ENCODE measurements around the gene UBE2N.

UBE2N gene

DNA sequence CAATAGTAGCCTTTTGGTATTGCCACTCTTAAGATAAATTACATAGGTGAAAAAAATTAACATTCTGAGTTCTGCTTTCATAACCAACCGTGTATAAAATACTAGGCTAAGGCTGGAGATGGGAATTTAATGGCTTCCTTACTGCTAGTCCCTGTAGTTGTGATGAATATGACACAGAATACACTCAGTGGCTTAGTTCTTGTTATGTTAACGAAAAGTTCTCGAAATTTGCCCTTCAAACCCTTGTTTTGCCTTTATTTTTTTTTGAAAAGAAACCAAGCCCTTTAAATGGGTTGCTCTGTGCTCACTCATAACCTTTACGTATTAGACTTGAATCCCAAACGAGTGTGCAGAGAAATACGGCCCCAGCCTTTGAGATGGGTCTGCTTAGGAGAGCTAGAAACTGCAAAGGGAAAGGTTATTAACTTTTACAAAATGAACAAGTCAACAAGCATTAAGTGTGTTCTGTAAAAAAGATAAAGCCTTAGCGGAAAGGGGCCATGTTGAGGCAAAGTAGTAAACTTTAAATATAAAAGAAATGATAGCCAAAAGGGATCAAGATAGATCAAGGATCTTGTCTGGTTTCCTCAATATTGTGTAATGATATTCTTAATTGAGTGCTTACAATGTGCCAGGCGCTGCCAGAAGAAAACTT lies 62.3 kb downstream of the UBE2N start:
- no peak for DNase-seq

DNA sequence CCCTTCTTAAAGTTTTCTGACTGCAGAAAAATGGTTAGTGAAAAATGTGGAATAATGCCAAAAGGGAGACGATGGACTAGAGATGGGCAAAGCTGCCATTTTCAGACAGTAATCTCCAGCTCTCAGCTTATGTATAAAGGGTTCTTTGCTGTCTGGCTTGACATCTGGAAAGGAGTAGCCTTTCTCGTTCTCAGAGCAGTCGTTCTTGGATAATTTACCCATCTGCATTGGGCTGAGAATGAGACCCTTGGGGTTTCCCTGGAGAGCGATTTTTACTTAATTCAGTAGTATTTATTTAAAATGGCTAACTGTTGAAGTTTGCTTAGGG lies 62.8 kb downstream of the UBE2N start:
- no peak for DNase-seq

DNA sequence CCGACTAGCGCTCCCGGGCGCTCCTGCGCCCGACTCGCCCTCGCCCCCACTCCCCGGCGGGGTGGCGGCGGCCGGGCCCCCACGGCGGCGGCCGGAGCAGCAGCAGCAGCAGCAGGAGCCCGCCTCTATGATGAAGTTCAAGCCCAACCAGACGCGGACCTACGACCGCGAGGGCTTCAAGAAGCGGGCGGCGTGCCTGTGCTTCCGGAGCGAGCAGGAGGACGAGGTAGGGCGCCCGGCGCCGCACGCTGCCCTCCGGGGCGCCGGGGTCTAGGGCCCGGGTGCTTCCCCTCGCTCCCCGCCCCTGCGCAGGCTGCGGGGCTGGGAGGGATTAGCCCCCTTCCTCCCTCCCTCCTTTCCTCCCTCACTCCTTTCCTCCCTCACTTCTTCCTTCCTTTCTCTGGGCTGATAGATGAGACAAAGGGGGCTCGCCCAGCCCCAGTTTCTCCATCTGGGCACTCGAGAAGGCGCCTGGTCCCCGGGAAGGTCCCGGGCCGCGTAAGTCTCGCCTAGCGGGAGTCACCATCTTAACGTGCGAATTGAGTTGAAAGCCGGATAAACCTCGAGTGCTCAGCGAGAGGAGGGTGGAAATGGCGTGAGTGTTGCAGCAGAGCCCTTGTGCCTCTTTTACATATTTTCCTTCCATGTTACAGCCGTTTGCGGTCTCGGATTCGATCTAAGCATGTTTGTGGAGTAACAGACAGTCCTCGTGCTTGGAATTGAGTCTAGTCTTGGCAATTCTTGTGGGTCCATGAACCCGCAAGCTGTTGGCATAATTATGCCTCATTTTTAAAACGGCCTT lies 63.4 kb downstream of the UBE2N start:
- DNase-seq: peak; percentile 62

DNA sequence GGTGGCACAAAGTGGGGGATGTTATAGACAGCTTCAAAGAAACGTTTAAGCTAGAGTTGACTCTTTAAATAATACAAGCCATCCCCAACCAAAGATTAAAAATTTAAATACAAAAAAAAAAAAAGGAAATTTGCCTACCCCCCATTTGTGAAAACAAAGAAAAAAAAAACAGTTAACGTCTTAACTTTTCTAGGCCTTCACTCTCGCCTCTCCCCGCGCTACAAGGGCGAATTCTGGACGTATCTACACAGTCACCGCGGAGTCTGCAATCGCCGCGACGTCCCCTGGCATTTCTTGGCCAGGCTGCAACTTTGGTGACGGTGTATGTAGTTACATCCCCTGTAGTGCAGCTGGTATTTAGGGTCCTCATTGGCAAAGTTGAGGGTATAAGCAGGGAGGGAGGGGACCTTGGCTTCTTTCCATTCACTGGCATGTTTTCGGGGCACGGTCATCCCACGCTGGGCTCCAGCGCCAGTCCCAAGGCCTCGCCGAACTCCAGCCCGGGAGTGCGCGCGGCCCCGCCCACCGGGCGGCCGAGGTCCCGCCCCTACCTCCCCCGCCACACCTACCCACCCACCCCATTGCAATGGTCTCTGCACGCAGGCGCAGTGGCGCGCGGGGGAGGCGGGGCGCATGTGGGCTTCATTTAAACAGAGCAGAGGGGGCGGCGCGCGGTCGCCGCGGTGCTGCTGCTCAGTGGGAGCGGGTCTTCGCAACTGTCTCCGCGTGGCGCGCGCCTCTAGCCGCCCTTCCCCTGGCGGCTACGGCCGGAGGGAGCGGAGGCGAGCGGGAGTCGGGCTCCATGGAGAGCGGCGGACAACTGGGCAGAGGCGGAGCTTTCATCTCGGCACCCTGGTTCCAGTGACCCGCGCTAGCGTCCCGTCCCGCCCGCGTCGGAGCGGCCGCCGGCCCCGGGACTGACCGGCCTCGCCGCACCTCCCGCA lies 64.2 kb downstream of the UBE2N start, which contains the start of gene NUDT4:
NUDT4 (plus strand) TSS at position 674 of the 944 bp plus-strand sequence. CDS start 398 bp downstream, outside the sequence.
- peak; percentile 96 for DNase-seq

DNA sequence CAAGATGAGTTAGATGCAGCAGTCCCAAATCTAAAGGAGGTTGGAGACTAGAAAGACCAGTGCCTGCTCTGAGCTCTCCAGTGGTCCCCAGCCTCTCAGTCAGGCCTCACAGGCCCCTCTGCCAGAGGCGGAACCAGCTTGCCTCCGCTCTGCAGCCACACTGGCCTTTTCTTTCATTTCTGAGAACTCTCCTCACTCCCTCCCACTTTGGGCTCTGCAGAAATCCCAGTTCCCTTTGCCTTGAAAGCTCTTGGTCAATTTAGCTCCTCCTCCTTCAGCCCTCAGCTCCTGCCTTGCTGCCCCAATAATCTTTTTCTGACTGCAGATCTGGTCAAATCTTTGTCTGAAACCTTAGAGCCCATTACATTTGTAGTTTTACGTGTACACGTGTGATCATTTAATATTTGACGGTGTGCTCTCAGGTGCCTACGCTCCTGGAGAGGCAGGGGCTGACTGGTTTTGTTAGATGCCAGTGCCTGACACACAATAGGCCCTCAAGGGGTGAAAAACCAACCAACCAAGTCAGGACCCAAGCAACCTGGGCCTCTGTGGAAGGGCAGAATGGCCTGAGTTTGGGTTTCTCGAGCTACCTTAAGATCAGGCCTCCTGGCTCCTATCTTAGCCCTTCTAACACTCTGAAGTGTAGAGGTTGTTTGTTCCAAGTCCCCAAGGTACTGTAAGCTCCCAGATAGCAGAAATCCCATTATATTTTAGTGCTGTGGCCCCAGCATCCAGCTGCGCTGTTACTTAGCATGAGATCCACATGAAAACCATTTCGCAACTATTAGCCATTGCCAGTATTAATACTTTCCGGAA lies 65.1 kb downstream of the UBE2N start:
- DNase-seq: no peak

DNA sequence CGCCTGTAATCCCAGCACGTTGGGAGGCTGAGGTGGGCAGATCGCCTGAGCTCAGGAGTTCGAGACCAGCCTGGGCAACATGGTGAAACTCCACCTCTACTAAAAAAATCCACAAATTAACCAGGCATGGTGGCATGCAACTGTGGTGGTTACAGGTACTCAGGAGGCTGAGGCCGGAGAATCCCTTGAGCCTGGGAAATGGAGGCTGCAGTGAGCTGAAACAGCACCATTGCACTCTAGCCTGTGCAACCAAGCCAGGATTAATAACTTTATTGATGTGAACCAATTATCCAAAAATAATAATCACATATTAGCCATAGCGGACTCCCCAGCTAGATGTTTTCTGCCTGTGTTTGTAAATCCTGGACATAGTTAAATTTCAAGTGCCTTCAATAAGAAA lies 65.8 kb downstream of the UBE2N start:
- no peak for DNase-seq

DNA sequence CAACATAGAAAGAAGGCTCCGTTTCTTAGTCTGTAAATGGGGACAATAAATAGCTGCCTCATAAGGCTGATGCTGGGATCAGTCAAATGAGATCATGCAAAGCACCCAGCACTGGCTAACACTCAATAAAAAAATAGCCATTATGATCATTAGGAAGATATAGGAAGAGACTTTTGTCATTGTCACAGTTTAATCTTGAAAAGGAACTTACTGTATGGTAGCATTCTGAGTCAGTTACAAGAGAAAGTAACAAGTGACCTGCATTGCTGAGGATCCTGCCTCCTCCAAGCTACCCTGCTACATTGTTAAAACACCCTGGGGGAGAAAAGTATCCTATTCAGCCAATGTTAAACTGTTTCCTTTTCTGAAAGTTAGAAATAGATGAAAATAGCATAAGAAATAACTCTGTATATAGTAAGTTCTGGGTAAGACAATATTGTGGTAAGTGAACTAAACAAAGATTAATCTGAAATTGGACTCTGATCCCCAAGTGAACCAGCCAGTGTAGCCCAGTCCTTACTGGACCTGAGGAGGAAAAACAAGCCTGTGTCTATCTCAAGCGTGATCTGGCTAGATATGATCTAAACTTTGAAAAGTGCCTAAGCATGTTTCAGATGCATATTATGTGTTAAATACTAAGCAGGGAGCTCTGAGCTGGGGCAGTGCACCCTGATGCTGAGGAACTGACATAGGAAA lies 67.6 kb downstream of the UBE2N start:
- DNase-seq: no peak

DNA sequence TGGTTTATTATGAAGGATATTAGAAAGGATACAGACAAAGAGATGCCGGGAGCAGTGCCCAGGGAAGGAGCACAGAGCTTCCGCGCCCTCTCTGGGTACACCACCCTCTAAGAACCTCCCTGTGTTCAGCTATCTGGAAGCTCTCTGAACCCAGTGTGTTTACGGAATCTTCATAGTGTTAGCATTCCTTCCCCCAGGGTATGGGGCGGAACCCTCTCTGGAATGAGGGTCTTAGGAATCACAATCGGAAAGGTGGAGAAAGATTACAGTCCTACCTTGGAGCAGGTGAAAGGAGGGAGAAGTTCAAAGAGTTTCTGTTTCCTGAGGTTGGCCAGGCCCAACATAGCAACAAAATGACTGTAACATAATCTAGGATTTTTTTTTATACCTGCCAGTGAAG lies 70.8 kb downstream of the UBE2N start:
- DNase-seq: no peak

DNA sequence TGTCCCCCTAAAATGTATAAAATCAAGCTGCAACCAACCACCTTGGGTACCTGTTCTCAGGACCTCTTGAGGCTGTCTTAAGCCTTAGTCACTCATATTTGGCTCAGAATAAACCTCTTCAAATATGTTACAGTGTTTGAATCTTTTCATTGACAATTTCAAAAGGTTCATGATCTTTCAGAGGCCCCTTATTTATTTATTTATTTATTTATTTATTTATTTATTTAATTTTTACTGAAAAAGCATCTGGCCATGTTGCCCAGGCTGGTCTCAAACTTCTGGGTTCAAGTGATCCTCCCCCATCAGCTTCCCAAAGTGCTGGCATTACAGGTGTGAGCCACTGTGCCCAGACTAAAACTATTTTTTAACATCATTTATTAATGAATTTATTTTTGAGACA lies 72.2 kb downstream of the UBE2N start:
- no peak for DNase-seq

DNA sequence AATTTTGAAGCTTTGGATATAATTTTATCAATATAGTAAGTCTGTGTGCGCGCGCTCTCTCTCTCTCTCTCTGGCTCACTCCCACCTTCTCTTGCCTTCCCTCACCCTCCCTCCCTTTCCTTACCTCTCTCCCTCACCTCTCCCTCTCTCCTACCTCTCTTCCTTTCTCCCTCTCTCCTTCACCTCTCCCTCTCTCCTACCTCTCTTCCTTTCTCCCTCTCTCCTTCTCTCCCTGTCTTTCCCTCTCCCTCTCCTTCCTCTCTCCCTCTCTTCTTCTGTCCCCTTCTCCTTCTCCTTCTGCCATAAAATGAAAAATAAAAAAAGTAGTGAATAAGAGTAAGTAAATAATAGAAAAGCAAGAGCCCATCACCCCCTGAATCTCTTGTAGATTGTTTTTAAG lies 73.0 kb downstream of the UBE2N start:
- no peak for DNase-seq

DNA sequence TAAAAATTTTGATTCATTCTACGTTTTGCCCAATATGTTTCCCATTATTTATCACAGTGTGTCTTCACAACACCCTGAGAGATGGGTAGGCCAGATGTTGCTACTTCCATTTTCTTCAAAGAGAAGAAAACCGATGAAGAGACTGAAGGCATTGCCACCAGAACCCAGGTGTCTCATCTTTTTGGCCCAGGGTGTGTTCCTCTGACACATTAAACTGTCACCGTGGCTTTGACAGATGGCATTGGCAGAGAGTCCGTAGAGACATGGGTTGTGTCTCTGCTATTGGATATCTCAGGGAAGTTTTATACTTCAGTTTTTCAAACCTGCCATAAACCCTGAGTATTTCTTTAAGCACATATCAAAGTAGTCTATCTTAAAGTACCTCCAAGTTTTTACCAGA lies 75.3 kb downstream of the UBE2N start:
- DNase-seq: no peak

DNA sequence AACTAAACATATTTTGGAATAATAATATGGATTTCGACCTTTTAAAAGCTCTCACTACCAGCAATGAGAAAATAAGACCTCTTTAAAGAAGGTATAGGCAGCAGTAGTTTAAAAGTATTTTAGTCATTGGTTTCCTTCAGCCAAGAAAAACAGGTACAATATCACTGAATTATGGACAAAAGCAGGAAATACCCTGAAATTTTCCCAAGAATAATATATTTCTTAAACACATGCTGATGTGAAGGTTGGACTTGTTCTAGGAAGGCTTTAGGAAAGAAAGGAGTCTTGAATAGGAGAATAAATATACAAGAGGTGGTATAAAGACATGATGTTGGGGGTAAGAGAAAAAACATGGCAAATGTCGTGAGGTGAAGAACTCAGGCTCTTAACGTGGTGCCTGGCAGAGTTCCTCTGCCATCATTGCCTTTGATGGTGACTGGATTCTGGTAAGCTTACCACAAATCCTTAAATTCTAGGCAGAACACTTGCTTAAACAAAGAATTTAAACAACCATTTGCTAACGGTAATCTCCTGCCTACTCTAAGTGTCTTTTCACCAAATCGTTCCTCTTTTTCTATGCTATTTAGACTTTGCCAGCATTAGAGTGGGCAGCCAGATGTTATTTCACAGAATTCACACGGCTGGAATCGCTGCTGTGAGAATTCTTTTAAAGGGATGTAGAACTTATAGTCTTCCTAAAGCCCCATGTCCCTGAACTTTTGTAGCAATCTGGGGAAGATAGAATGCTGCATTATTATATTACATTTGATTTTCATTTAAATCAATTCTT lies 75.9 kb downstream of the UBE2N start:
- no peak for DNase-seq

DNA sequence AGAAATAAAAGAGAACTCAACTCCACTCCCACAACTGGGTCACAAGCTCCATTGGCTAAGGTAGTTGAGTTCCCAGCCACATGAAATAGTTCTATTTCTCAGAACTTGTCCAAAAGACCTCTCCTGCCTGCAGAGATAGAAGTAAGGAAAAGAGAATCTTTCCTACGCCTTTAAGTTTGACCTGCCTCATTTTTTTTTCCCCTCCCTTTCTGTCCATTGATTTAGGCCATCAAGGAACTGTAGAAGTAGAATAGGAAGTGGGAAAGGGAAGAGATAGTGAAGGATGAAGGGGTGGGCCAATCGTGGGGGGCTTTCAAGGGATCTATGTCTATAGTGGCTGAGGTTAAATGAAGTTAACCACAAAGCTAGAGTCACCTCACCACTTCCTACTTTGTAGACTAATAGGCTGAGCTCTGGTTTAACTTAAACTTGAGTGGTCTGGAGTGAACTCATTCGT lies 77.9 kb downstream of the UBE2N start:
- peak; percentile 32 for DNase-seq

DNA sequence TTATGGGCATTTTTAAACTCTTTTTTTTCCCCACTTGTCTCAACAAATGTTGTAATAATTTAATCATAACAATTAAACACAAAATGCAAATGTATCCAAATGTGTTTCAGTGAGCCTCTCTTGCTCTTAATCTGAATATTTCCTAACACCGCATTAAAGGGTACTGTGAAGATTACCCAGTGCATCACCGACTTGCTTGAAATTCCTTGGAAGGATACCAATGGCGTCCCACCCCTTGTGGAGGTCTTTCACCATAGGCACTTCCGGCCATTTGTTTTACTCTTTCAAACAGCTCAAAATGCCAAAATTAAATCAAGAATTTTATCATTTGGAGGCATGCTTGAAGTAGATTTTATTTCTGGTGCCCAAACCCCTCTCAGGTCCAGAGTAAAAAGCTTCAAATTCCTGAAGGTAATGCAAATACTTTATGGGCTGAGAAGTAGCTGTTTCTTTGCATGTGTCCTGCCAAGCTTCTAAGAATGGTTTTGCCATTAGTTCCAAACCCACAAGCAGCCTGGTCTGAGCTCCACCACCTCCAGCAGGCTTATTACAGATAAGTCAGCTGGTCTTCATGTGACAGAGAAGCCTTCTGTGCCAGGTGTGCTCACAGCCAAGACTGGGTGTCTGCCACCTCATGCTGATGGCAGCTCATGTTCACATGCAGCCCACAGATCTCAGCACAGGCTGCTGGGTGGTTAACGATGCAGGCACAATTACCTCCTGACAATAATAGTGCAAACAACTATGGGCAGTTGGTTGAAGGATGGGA lies 80.4 kb downstream of the UBE2N start:
- no peak for DNase-seq

DNA sequence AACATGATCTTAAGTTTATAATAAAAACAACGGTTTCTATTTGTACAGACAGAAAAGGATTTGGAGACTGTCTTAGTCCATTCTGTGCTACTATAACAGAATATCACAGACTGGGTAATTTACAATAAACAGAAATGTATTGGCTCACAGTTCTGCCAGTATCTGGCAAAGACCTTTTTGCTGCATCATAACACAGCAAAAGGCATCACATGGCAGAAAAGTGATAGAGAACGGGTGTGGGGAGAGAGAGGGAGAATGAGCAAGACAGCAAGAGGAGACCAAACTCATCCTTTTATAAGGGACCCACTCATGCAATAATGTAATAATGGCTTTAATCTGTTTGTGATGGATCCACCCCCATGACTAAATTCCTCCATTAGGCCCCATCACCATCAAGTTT lies 81.1 kb downstream of the UBE2N start:
- DNase-seq: no peak

DNA sequence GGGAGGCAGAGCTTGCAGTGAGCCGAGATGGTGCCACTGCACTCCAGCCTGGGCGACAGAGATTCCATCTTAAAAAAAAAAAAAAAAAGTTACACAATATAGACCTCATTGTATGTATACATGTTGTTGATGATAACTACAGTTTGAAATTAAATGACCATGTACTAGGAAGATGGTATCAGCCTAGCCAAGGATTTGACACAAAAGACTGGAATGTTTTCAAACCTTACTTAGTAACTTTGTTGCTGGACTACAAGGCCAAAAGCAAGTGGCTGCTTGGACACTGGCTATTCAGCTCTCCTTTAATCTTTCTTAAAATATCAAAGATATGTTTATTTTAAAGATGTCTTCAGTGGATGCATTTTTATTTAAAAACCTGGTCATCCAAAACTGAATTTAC lies 82.9 kb downstream of the UBE2N start:
- no peak for DNase-seq

DNA sequence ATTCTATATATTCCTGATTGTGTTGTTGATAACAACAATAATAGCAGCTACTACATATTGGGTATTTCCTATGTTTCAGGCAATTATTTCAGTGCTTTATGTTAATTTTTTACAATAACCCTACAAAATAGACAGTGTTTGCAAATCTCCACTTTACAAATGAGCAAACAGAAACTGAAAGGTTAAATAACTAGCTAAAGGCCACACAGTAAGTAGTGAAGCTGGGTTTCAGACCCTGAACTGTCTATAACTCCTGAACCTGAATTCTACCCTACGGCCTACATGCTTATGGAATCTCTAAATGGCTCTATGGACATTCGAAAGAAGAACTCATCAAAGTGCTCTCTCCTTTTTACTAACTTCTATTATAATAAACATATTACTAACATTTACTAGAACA lies 83.7 kb downstream of the UBE2N start:
- DNase-seq: no peak

DNA sequence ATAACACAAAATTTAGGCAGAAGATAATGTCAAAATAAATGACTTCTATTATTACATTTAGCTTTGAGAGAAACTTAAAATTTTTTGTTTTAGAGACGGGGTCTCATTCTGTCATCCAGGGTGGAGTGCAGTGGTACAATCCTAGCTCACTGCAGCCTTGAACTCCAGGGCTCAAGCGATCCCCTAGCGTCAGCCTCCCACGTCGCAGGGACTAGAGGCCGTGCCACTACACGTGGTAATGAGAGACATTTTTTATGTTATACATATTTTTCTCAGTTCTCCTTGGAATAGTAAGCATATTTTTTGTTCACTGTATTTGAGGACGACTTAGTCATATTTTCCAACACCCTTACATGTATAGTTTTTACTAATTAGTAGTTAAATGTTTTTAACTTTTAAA lies 85.5 kb downstream of the UBE2N start:
- no peak for DNase-seq
